Measurements from ENCODE around the gene FNBP1L.

Gene FNBP1L

DNA sequence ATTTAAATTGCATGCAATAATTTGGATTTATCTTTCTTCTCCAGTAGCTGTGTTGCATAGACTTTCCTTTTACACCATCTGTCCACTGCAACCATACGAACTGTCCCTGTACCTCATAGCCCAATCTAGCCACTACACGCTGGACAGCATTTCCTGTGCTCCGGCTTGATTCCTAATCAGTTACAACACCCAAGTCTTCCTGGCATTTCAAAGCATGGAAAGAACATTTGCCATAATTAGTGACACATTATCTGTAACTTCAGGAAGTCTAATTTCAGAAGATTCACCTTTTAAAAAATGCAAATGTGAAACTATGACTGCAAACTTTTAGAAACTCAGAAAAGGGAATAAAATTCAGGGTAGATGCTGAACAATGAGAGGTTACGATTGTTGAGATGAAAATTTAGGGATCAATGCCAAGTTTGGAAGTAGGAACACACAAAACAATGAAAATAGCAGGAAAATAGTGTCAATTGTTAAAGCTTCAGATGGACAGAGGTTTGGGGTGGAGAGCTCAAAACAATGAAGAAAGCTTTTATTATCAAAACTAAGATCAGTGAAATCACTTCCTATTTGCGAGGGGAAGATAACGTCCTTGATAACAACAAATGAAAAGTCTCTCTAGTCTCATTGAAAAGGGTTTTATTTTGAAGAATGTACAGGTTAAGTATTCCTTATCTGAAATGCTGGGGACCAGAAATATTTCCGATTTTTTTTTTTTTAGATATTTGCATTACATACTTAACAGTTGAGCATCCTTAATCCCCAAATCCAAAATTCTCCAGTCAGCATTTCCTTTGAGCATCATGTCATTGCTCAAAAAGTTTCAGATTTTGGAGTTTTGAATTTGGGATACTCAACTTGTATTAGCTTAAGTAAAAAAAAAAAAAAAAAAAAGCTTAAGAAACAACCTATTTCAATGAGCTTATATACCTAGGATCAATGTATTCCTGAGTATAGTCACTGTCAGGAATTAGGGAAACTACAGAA lies 107.3 kb downstream of the FNBP1L start:
- Histone ChIP-seq H3K27ac (ENCODE audit: low read length) (no peak overlapping the region), H3K79me2 (ENCODE audit: low read length) (no peaks in the 10 kb centered on the region), H3K4me3 (ENCODE audit: low read length) (no peak overlapping the region), H3K9me3 (replicated peaks; ENCODE audit: insufficient read depth, low read length) (no peaks in the 10 kb centered on the region), H3F3A (ENCODE audit: insufficient read depth, low read length) (no peaks in the 10 kb centered on the region), H3K4me2 (ENCODE audit: low read depth, low read length) (no peak overlapping the region), H3K9ac (ENCODE audit: low read length) (no peak overlapping the region), H3K9me2 (replicated peaks; ENCODE audit: insufficient read depth, low read length) (no peaks in the 10 kb centered on the region), H2AFZ (ENCODE audit: low read length) (no peak overlapping the region), H3K36me3 (replicated peaks; ENCODE audit: insufficient read depth, low read length) (no peaks in the 10 kb centered on the region), H3K27me3 (replicated peaks; ENCODE audit: insufficient read depth, low read length) (no peaks in the 10 kb centered on the region), H3K4me1 (ENCODE audit: low read length) (no peaks in the 10 kb centered on the region), H4K20me1 (ENCODE audit: insufficient read depth, low read length) (no peaks in the 10 kb centered on the region)
- no peak for DNase-seq
- TF ChIP-seq EZH2phosphoT487 (IDR thresholded peaks at IDR 0.05; ENCODE audit: low read length) (no peak), EZH2 (optimal IDR thresholded peaks at IDR 0.05; ENCODE audit: low read depth, low read length) (no peak)
- TF ChIP-seq, protein P1, sequence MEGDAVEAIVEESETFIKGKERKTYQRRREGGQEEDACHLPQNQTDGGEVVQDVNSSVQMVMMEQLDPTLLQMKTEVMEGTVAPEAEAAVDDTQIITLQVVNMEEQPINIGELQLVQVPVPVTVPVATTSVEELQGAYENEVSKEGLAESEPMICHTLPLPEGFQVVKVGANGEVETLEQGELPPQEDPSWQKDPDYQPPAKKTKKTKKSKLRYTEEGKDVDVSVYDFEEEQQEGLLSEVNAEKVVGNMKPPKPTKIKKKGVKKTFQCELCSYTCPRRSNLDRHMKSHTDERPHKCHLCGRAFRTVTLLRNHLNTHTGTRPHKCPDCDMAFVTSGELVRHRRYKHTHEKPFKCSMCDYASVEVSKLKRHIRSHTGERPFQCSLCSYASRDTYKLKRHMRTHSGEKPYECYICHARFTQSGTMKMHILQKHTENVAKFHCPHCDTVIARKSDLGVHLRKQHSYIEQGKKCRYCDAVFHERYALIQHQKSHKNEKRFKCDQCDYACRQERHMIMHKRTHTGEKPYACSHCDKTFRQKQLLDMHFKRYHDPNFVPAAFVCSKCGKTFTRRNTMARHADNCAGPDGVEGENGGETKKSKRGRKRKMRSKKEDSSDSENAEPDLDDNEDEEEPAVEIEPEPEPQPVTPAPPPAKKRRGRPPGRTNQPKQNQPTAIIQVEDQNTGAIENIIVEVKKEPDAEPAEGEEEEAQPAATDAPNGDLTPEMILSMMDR (IDR thresholded peaks at IDR 0.05; ENCODE audit: low read length): no peak

DNA sequence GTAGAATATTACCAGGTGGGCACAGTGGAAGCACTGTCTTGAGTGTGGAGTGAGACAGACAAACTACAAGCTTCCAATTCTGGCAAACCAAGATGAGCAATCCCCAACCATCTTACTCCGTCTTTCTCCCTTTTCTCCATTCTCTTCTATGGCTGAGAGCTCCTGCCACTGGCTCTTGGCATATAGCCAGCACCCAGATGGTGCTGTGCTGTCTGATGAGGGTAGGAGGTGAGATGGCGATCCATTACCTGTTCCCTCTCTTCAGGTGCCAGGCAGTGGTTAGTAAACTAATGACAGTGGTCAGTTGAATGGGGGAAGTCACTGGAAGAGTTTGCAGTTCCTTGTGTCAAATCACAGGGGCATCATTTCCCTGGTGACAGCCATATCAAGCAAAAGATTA lies 108.4 kb downstream of the FNBP1L start:
- Histone ChIP-seq H3K9me2 (replicated peaks; ENCODE audit: insufficient read depth, low read length) (no peaks in the 10 kb centered on the region), H3K9ac (ENCODE audit: low read length) (no peak overlapping the region), H3K4me1 (ENCODE audit: low read length) (no peaks in the 10 kb centered on the region), H3K4me2 (ENCODE audit: low read depth, low read length) (no peak overlapping the region), H3K4me3 (ENCODE audit: low read length) (no peak overlapping the region), H3K27ac (ENCODE audit: low read length) (no peak overlapping the region), H2AFZ (ENCODE audit: low read length) (no peak overlapping the region), H3K79me2 (ENCODE audit: low read length) (no peaks in the 10 kb centered on the region), H4K20me1 (ENCODE audit: insufficient read depth, low read length) (no peaks in the 10 kb centered on the region), H3F3A (ENCODE audit: insufficient read depth, low read length) (no peaks in the 10 kb centered on the region), H3K36me3 (replicated peaks; ENCODE audit: insufficient read depth, low read length) (no peaks in the 10 kb centered on the region), H3K9me3 (replicated peaks; ENCODE audit: insufficient read depth, low read length) (no peaks in the 10 kb centered on the region), H3K27me3 (replicated peaks; ENCODE audit: insufficient read depth, low read length) (no peaks in the 10 kb centered on the region)
- no peak for TF ChIP-seq EZH2 (optimal IDR thresholded peaks at IDR 0.05; ENCODE audit: low read depth, low read length)
- TF ChIP-seq, protein P1 (IDR thresholded peaks at IDR 0.05; ENCODE audit: low read length): no peak
- DNase-seq: no peak

DNA sequence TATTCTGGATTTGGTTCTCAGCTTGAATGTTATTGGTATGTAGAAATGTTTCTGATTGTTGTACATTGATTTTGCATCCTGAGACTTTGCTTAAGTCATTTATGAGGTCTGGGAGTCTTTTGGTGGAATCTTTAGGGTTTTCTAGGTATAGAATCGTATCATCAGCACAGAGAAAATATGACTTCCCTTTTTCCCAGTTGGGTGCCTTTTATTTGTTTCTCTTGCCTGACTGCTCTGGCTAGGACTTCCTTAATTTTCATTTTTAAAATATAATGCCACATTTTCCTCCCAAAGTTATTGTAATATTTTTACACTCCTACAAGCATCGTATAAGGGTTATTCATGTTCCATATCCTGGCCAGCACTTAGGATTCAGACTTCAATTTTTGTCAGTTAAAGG lies 111.1 kb downstream of the FNBP1L start:
- no peaks in the 10 kb centered on the region for H3K79me2 ChIP-seq (ENCODE audit: low read length)
- no peak overlapping the region for H2AFZ ChIP-seq (ENCODE audit: low read length)
- H3K9ac ChIP-seq (ENCODE audit: low read length): no peak overlapping the region
- H3K4me2 ChIP-seq (ENCODE audit: low read depth, low read length): no peak overlapping the region
- H3K27ac ChIP-seq (ENCODE audit: low read length): no peak overlapping the region
- H3K9me2 ChIP-seq (replicated peaks; ENCODE audit: insufficient read depth, low read length): no peaks in the 10 kb centered on the region
- no peak for DNase-seq
- no peaks in the 10 kb centered on the region for H3K4me1 ChIP-seq (ENCODE audit: low read length)
- no peaks in the 10 kb centered on the region for H3K27me3 ChIP-seq (replicated peaks; ENCODE audit: insufficient read depth, low read length)
- H3K9me3 ChIP-seq (replicated peaks; ENCODE audit: insufficient read depth, low read length): no peaks in the 10 kb centered on the region
- no peaks in the 10 kb centered on the region for H3K36me3 ChIP-seq (replicated peaks; ENCODE audit: insufficient read depth, low read length)
- no peaks in the 10 kb centered on the region for H4K20me1 ChIP-seq (ENCODE audit: insufficient read depth, low read length)
- H3F3A ChIP-seq (ENCODE audit: insufficient read depth, low read length): no peaks in the 10 kb centered on the region
- H3K4me3 ChIP-seq (ENCODE audit: low read length): no peak overlapping the region
- TF ChIP-seq EZH2 (optimal IDR thresholded peaks at IDR 0.05; ENCODE audit: low read depth, low read length) (no peak), EZH2phosphoT487 (IDR thresholded peaks at IDR 0.05; ENCODE audit: low read length) (no peak)
- TF ChIP-seq, protein P1 (IDR thresholded peaks at IDR 0.05; ENCODE audit: low read length): no peak

Measured in MM.1S (cell line).